Sigmoid colon (tissue), 4 donors: ENCODE measurements around the gene PLEKHA7.

Experiments used
- POLR2A ChIP-seq, 2 donors: fragments of 450-650 bp; IDR thresholded peaks; one replicate each; pipeline ENCODE4 v1.6.1; 2016; ENCODE audit warnings: antibody characterized with exemption in 2 of 2, mild to moderate bottlenecking in 2 of 2, moderate library complexity in 2 of 2
- POLR2AphosphoS5 ChIP-seq, 4 donors: sonication (generic); formaldehyde crosslinking; IDR thresholded peaks; one replicate each; pipeline ENCODE4 v1.6.1; 2017; ENCODE audit warnings: antibody characterized with exemption in 4 of 4
- TF ChIP-seq, protein P1 (sequence below), 4 experiments: fragments of 450-650 bp in 3 of 4; fragments of 200-600 bp in 1 of 4; IDR thresholded peaks; one replicate each; pipeline ENCODE4 v1.5.1; 2016 to 2019; ENCODE audit warnings: antibody characterized with exemption in 4 of 4, mild to moderate bottlenecking in 3 of 4, moderate library complexity in 2 of 4

- no peak for TF ChIP-seq POLR2AphosphoS5 (IDR thresholded peaks at IDR 0.05)
- no peak for TF ChIP-seq POLR2A (IDR thresholded peaks at IDR 0.05)
- TF ChIP-seq, protein P1, sequence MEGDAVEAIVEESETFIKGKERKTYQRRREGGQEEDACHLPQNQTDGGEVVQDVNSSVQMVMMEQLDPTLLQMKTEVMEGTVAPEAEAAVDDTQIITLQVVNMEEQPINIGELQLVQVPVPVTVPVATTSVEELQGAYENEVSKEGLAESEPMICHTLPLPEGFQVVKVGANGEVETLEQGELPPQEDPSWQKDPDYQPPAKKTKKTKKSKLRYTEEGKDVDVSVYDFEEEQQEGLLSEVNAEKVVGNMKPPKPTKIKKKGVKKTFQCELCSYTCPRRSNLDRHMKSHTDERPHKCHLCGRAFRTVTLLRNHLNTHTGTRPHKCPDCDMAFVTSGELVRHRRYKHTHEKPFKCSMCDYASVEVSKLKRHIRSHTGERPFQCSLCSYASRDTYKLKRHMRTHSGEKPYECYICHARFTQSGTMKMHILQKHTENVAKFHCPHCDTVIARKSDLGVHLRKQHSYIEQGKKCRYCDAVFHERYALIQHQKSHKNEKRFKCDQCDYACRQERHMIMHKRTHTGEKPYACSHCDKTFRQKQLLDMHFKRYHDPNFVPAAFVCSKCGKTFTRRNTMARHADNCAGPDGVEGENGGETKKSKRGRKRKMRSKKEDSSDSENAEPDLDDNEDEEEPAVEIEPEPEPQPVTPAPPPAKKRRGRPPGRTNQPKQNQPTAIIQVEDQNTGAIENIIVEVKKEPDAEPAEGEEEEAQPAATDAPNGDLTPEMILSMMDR (IDR thresholded peaks at IDR 0.05), result no peak
Observed at GRCh38 chr11:17019232-17019631, 5.0 kb upstream of the PLEKHA7 start.
